AG09319 (cell line): ENCODE data around the gene CASP10.

Experiments used
- DNase-seq: peaks from one replicate; pipeline ENCODE4 v3.0.0-alpha.2; 2010; ENCODE audit warnings: low read depth; ENCODE audit errors: extremely low read depth
- TF ChIP-seq, protein P1 (sequence below): IDR thresholded peaks from 2 replicates; pipeline ENCODE4 v1.5.1; 2011; ENCODE audit warnings: low read depth, mild to moderate bottlenecking, inconsistent platforms, low read length, moderate library complexity

The CASP10 gene

DNA sequence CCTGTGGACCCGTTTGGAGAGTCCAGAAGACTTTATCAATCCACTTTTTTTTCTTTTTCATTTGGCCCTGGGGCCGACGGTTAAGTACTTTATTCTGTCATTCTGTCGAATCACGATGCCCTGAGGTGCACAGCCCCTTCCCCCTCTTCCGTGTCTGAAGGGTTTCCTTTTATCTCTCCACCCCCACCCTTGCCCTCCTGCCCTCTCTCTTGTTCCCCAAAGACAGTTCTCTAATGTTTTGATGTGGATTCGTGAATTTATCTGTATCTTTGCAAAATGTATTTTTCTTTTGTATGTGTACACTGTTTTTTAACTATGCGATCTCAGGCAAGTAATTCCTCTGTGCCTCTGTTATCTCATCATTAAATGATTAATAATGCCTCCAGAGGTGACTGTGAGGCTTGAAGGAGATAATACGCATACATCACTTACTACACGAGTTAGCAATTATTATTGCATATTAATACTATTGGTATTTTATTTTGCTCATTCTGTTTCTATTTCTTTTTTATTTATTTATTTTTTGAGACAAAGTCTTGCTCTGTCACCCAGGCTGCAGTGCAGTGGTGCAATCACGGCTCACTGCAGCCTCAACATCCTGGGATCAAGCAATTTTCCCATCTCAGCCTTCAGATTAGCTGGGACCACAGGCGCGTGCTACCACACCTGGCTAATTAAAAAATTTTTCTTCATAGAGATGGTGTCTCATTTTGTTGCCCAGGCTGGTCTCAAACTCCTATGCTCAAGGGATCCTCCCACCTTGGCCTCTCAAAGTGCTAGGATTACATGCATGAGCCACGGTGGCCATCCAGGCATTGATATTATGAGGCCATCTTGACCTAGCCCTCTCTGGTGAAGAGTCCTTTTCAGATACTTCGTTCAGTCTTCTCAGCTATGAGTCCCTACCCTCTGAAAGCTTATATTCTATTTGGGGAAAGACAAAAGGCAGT, 76.0 kb downstream of the CASP10 start:
- no peak for DNase-seq

DNA sequence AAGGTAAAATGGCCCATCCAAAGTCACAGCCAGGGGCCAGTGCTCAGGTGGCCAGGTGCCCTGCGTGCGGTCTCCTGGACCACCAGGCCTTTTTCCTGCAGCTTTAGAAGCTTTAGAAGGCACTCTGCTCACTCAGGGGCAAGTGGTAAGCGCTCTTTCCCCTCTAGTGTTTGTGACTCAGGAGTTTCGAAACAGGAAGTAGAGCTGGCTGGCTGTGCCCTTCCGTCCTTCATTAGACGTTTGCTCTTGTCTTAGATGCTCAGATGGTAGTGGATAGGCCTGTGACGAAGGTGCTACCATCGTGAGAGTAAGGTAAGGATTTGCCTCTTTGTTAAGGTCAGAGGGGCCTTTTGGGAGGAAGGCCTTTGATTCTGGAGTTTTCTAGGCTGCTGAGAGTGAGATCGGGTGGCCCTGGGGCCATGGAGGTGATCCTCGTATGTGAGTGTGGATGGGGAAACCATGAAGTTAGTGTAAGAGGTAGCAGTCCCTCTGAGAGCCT, 77.4 kb downstream of the CASP10 start, which contains the start of gene CASP8:
Gene CASP8, plus strand, starts transcription at position 235 of the 499 bp plus-strand sequence. CDS start 5,951 bp downstream, outside the sequence.
- TF ChIP-seq, protein P1, sequence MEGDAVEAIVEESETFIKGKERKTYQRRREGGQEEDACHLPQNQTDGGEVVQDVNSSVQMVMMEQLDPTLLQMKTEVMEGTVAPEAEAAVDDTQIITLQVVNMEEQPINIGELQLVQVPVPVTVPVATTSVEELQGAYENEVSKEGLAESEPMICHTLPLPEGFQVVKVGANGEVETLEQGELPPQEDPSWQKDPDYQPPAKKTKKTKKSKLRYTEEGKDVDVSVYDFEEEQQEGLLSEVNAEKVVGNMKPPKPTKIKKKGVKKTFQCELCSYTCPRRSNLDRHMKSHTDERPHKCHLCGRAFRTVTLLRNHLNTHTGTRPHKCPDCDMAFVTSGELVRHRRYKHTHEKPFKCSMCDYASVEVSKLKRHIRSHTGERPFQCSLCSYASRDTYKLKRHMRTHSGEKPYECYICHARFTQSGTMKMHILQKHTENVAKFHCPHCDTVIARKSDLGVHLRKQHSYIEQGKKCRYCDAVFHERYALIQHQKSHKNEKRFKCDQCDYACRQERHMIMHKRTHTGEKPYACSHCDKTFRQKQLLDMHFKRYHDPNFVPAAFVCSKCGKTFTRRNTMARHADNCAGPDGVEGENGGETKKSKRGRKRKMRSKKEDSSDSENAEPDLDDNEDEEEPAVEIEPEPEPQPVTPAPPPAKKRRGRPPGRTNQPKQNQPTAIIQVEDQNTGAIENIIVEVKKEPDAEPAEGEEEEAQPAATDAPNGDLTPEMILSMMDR: no peak
- no peak for DNase-seq

More for the DNA sequence above, 76.0 kb downstream of the CASP10 start:
- TF ChIP-seq, protein P1: peak; percentile 26; the same call in 1 of the 2 replicates

DNA sequence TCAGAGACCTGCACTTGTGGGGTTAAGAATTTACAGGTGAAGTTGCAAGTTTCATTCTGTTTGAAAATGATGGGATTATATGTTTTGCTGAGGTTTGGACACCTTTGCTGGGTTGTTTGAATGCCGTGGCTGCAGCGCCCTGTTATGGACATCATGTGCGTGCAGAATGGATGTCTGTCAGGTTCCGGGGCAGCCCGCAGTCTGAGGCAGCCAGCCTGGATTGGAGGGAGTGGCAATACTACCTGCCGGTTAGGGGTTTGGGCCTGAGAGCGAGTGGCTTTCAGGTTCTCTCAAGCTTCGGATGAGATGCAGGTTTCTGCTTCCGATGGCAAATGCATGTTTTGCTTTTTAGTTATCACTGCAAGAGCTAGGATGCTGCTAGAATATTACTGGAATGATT, 78.5 kb downstream of the CASP10 start:
- DNase-seq: no peak
- TF ChIP-seq, protein P1: no peak

DNA sequence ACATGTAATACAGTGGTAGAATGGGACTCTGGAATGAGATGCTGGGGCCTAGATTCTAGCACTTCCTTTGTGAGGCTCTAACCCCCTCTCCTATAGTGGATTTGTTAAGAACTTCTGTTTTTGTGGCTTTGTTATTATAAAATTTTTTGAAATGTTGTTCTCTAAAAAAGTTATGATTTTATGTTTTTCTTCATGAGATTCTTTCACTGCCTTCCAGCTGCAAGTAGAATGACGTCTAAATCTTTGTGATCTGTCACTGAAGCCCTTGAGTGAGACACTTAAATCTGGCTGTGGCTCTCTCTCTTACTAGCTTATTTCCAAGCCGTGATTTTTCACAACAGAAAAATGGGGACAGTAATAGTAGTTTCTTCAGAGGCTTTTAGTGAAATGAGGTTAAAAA, 79.0 kb downstream of the CASP10 start:
- DNase-seq: no peak
- TF ChIP-seq, protein P1: no peak

DNA sequence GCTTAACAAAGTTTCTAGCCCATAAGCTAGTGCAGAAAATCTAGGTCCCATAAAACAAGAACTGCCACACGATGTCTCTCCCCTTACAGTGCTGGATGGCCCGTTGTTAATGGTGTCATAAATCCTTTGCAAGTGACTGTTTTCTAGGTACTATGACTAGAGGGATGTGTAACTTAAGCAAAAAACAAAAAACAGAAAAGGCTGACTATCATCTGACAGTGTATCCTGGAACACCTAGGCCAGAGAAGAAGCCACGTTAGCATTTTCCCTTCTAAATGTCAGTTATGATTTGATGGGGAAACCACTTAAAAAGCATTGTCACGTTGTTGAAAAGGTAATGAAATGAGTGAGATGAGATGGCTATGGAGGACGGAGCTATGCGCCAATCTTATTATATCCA, 79.8 kb downstream of the CASP10 start:
- TF ChIP-seq, protein P1: no peak
- DNase-seq: no peak

DNA sequence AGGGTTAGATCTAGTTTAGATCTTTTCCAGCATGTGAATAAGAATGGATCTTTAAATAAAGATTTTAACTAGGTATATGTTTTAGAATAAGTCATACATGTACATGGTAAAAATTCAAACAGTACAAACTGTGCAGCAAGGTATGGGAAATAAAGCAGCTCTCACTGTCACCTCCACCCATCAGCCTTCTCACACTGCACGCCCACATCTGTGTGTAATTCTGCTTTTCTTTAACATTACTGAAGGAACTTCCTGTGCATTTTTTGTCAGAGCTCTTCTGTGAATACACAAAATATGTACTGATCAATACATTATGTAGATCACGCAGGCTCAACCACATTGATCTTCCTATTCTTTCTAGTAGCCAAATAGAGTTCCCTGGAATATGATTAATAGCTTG, 80.8 kb downstream of the CASP10 start:
- DNase-seq: no peak
- TF ChIP-seq, protein P1: no peak
